ENCODE measurements around the gene APOBEC3G.

The APOBEC3G gene

DNA sequence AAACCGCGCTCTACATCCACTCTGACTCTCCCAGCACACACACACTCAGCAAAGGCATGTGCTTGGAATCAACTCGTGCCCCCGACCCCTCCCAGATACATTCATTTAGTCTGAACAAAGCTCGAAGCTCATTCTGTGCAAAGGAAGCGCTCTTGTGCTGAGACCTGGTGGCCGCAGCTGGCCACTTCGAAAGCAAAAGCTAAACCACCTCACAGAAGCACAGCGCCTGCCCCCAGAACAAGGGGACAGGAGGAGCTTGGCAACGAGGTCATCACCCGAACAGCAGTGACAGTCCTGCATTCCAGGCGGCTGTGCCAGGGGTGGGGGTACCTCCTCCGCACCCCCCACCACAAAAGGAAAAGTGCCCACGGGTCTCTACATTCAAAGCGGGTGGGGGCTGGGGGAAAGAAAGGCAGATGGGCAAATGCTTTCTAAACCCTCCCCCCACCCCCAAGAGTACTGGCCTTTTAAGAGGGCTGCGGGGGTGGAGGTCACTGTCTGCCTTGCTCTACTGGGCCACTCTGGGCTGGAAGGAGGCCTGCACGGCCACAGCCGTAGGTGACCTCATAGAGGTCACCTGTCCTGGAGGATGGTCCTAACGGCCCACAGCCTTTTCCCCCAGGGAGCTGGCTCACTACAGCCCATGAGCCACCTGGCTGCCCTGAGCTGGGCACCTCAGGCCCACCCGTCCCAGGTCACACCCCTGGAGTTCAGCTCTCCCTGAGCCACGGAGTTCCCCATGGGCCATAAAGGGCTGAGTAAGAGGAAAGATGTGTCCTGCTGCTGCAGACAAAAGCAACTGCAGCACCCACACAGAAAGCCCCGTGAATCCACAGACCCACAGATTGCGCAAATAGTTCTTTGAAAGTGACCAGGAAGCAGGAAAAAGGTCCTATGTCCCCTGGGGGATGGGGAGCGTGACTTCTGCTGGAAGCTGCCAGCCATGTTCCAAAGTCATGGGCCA lies 54.1 kb downstream of the APOBEC3G start:
- TF ChIP-seq TOX (CRISPR knock-in tag; IDR thresholded peaks at IDR 0.05; ENCODE audit: borderline replicate concordance) (no peak), ISL1 (CRISPR knock-in tag; IDR thresholded peaks at IDR 0.05) (no peak), ESRRG (CRISPR knock-in tag; IDR thresholded peaks at IDR 0.05) (no peak), ZC3H10 (CRISPR knock-in tag; IDR thresholded peaks at IDR 0.05) (no peak), PPARA (CRISPR knock-in tag; IDR thresholded peaks at IDR 0.05; ENCODE audit: borderline replicate concordance) (no peak), ZFP30 (CRISPR knock-in tag; IDR thresholded peaks at IDR 0.05) (no peak), BACH2 (CRISPR knock-in tag; IDR thresholded peaks at IDR 0.05; ENCODE audit: borderline replicate concordance) (no peak), ARNTL (CRISPR knock-in tag; IDR thresholded peaks at IDR 0.05; ENCODE audit: borderline replicate concordance, low read depth) (no peak), ZFP3 (CRISPR knock-in tag; IDR thresholded peaks at IDR 0.05) (no peak), CSDC2 (CRISPR knock-in tag; IDR thresholded peaks at IDR 0.05) (no peak), ZNF565 (CRISPR knock-in tag; conservative IDR thresholded peaks at IDR 0.05; ENCODE audit: low read depth) (no peak), OSR1 (CRISPR knock-in tag; IDR thresholded peaks at IDR 0.05) (no peak), ZNF8 (CRISPR knock-in tag; IDR thresholded peaks at IDR 0.05) (no peak), GLIS3 (CRISPR knock-in tag; IDR thresholded peaks at IDR 0.05) (no peak), RARB (CRISPR knock-in tag; IDR thresholded peaks at IDR 0.05) (no peak)
- TF ChIP-seq, protein P1, sequence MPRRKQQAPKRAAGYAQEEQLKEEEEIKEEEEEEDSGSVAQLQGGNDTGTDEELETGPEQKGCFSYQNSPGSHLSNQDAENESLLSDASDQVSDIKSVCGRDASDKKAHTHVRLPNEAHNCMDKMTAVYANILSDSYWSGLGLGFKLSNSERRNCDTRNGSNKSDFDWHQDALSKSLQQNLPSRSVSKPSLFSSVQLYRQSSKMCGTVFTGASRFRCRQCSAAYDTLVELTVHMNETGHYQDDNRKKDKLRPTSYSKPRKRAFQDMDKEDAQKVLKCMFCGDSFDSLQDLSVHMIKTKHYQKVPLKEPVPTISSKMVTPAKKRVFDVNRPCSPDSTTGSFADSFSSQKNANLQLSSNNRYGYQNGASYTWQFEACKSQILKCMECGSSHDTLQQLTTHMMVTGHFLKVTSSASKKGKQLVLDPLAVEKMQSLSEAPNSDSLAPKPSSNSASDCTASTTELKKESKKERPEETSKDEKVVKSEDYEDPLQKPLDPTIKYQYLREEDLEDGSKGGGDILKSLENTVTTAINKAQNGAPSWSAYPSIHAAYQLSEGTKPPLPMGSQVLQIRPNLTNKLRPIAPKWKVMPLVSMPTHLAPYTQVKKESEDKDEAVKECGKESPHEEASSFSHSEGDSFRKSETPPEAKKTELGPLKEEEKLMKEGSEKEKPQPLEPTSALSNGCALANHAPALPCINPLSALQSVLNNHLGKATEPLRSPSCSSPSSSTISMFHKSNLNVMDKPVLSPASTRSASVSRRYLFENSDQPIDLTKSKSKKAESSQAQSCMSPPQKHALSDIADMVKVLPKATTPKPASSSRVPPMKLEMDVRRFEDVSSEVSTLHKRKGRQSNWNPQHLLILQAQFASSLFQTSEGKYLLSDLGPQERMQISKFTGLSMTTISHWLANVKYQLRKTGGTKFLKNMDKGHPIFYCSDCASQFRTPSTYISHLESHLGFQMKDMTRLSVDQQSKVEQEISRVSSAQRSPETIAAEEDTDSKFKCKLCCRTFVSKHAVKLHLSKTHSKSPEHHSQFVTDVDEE (CRISPR knock-in tag; IDR thresholded peaks at IDR 0.05): no peak
- TF ChIP-seq, protein P2, sequence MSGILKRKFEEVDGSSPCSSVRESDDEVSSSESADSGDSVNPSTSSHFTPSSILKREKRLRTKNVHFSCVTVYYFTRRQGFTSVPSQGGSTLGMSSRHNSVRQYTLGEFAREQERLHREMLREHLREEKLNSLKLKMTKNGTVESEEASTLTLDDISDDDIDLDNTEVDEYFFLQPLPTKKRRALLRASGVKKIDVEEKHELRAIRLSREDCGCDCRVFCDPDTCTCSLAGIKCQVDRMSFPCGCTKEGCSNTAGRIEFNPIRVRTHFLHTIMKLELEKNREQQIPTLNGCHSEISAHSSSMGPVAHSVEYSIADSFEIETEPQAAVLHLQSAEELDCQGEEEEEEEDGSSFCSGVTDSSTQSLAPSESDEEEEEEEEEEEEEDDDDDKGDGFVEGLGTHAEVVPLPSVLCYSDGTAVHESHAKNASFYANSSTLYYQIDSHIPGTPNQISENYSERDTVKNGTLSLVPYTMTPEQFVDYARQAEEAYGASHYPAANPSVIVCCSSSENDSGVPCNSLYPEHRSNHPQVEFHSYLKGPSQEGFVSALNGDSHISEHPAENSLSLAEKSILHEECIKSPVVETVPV (CRISPR knock-in tag; IDR thresholded peaks at IDR 0.05): no peak
- TF ChIP-seq, protein P3, sequence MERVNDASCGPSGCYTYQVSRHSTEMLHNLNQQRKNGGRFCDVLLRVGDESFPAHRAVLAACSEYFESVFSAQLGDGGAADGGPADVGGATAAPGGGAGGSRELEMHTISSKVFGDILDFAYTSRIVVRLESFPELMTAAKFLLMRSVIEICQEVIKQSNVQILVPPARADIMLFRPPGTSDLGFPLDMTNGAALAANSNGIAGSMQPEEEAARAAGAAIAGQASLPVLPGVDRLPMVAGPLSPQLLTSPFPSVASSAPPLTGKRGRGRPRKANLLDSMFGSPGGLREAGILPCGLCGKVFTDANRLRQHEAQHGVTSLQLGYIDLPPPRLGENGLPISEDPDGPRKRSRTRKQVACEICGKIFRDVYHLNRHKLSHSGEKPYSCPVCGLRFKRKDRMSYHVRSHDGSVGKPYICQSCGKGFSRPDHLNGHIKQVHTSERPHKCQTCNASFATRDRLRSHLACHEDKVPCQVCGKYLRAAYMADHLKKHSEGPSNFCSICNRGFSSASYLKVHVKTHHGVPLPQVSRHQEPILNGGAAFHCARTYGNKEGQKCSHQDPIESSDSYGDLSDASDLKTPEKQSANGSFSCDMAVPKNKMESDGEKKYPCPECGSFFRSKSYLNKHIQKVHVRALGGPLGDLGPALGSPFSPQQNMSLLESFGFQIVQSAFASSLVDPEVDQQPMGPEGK (CRISPR knock-in tag; IDR thresholded peaks at IDR 0.05; ENCODE audit: borderline replicate concordance): no peak
- TF ChIP-seq, protein P4, sequence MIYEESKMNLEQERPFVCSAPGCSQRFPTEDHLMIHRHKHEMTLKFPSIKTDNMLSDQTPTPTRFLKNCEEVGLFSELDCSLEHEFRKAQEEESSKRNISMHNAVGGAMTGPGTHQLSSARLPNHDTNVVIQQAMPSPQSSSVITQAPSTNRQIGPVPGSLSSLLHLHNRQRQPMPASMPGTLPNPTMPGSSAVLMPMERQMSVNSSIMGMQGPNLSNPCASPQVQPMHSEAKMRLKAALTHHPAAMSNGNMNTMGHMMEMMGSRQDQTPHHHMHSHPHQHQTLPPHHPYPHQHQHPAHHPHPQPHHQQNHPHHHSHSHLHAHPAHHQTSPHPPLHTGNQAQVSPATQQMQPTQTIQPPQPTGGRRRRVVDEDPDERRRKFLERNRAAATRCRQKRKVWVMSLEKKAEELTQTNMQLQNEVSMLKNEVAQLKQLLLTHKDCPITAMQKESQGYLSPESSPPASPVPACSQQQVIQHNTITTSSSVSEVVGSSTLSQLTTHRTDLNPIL (CRISPR knock-in tag; IDR thresholded peaks at IDR 0.05; ENCODE audit: low read depth): no peak
- TF ChIP-seq, protein P5, sequence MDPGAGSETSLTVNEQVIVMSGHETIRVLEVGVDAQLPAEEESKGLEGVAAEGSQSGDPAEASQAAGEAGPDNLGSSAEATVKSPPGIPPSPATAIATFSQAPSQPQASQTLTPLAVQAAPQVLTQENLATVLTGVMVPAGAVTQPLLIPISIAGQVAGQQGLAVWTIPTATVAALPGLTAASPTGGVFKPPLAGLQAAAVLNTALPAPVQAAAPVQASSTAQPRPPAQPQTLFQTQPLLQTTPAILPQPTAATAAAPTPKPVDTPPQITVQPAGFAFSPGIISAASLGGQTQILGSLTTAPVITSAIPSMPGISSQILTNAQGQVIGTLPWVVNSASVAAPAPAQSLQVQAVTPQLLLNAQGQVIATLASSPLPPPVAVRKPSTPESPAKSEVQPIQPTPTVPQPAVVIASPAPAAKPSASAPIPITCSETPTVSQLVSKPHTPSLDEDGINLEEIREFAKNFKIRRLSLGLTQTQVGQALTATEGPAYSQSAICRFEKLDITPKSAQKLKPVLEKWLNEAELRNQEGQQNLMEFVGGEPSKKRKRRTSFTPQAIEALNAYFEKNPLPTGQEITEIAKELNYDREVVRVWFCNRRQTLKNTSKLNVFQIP (CRISPR knock-in tag; IDR thresholded peaks at IDR 0.05; ENCODE audit: borderline replicate concordance, low read depth): no peak
- ATAC-seq: no peak

DNA sequence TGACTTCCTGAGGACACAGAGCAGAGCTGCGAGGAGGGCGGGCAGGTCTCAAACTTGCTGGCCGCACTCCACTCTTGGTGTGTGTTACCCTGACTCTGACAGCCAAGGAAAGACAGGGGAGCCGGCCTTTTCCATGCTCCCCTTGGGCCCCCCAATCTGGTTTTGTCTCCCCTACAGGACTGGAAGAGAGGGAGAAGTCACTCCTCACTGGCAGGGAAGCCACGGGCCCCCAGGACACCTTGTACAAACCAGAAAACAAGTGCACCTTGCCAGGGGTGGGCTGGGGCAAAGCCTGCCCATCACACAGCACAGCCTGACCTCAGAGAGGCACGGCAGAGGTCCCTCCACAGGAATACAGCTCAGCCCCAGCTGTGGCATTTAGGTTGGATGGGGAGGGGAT lies 55.2 kb downstream of the APOBEC3G start:
- TF ChIP-seq CSDC2 (CRISPR knock-in tag; IDR thresholded peaks at IDR 0.05) (no peak), SNAI2 (CRISPR knock-in tag; IDR thresholded peaks at IDR 0.05) (no peak), TOX (CRISPR knock-in tag; IDR thresholded peaks at IDR 0.05; ENCODE audit: borderline replicate concordance) (no peak), ESRRG (CRISPR knock-in tag; IDR thresholded peaks at IDR 0.05) (no peak), ISL1 (CRISPR knock-in tag; IDR thresholded peaks at IDR 0.05) (no peak), TCF4 (CRISPR knock-in tag; IDR thresholded peaks at IDR 0.05; ENCODE audit: borderline replicate concordance) (no peak), ZNF565 (CRISPR knock-in tag; conservative IDR thresholded peaks at IDR 0.05; ENCODE audit: low read depth) (no peak), PPARA (CRISPR knock-in tag; IDR thresholded peaks at IDR 0.05; ENCODE audit: borderline replicate concordance) (no peak), ZC3H10 (CRISPR knock-in tag; IDR thresholded peaks at IDR 0.05) (no peak), RARB (CRISPR knock-in tag; IDR thresholded peaks at IDR 0.05) (no peak), OSR1 (CRISPR knock-in tag; IDR thresholded peaks at IDR 0.05) (no peak)
- TF ChIP-seq, protein P5 (CRISPR knock-in tag; IDR thresholded peaks at IDR 0.05; ENCODE audit: borderline replicate concordance, low read depth): no peak
- TF ChIP-seq, protein P2 (CRISPR knock-in tag; IDR thresholded peaks at IDR 0.05): no peak
- no peak for ATAC-seq

Data from SK-N-SH treated with all-trans-retinoic acid at 6 μM for 48 hours (cell line).